DND-41 (cell line): Measurements from ENCODE around the gene CEP104.

Experiments used
- ATAC-seq: fragments of 200-7000 bp; cut with Tn5 transposase; 3 replicates; pipeline ENCODE4 v1.9.1; 2021; ENCODE audit warnings: low read depth; ENCODE audit not compliant: insufficient read depth
- DNase-seq: peaks from one replicate; pipeline ENCODE4 v3.0.0-alpha.2; 2020
- H2AFZ ChIP-seq: 2 replicates; pipeline ENCODE4 v1.6.0; 2012; ENCODE audit warnings: low read depth, low read length
- H3K27ac ChIP-seq: 2 replicates; pipeline ENCODE4 v1.5.1; 2012; ENCODE audit warnings: low read length, inconsistent platforms
- H3K27me3 ChIP-seq: fragments of 200-600 bp; sonication (generic); 2 replicates; pipeline ENCODE4 v1.6.0; 2012; ENCODE audit warnings: low read length, mild to moderate bottlenecking, inconsistent platforms; ENCODE audit not compliant: insufficient read depth, poor library complexity
- H3K36me3 ChIP-seq: 2 replicates; pipeline ENCODE4 v1.5.1; 2012; ENCODE audit warnings: low read length, inconsistent platforms; ENCODE audit not compliant: insufficient read depth
- H3K4me1 ChIP-seq: 2 replicates; pipeline ENCODE4 v1.5.1; 2012; ENCODE audit warnings: mild to moderate bottlenecking, low read length; ENCODE audit not compliant: insufficient read depth
- H3K4me2 ChIP-seq: 2 replicates; pipeline ENCODE4 v1.6.0; 2012; ENCODE audit warnings: mild to moderate bottlenecking, moderate library complexity, low read length, inconsistent platforms; ENCODE audit not compliant: insufficient read depth
- H3K4me3 ChIP-seq, 2 experiments: fragments of 200-600 bp in 1 of 2; shearing (Covaris generic) in 1 of 2; 2 replicates each; pipeline ENCODE4 v1.5.1; 2012 to 2016; ENCODE audit warnings: inconsistent platforms in 2 of 2, low read length in 2 of 2, mild to moderate bottlenecking in 2 of 2, low read depth in 1 of 2, moderate library complexity in 1 of 2
- H3K79me2 ChIP-seq: 2 replicates; pipeline ENCODE4 v1.6.0; 2012; ENCODE audit warnings: low read length, inconsistent platforms; ENCODE audit not compliant: insufficient read depth
- H3K9ac ChIP-seq: 2 replicates; pipeline ENCODE4 v1.6.0; 2012; ENCODE audit warnings: low read depth, mild to moderate bottlenecking, inconsistent platforms, low read length, moderate library complexity
- H3K9me3 ChIP-seq: 2 replicates; pipeline ENCODE4 v1.5.1; 2012; ENCODE audit warnings: low read length, moderate library complexity, mild to moderate bottlenecking, inconsistent platforms; ENCODE audit not compliant: insufficient read depth, severe bottlenecking
- H4K20me1 ChIP-seq: 2 replicates; pipeline ENCODE4 v1.6.0; 2012; ENCODE audit warnings: low read length; ENCODE audit not compliant: insufficient read depth
- CTCF ChIP-seq: IDR thresholded peaks from 2 replicates; pipeline ENCODE4 v1.5.1; 2012; ENCODE audit warnings: borderline replicate concordance, low read length, moderate library complexity, mild to moderate bottlenecking; ENCODE audit not compliant: poor library complexity, severe bottlenecking; ENCODE audit errors: extremely low read depth
- EZH2 ChIP-seq: IDR thresholded peaks from 3 replicates; pipeline ENCODE4 v1.6.1; 2012; ENCODE audit warnings: borderline replicate concordance, low read depth, mild to moderate bottlenecking, moderate library complexity, low read length, inconsistent platforms; ENCODE audit not compliant: severe bottlenecking

The CEP104 gene

DNA sequence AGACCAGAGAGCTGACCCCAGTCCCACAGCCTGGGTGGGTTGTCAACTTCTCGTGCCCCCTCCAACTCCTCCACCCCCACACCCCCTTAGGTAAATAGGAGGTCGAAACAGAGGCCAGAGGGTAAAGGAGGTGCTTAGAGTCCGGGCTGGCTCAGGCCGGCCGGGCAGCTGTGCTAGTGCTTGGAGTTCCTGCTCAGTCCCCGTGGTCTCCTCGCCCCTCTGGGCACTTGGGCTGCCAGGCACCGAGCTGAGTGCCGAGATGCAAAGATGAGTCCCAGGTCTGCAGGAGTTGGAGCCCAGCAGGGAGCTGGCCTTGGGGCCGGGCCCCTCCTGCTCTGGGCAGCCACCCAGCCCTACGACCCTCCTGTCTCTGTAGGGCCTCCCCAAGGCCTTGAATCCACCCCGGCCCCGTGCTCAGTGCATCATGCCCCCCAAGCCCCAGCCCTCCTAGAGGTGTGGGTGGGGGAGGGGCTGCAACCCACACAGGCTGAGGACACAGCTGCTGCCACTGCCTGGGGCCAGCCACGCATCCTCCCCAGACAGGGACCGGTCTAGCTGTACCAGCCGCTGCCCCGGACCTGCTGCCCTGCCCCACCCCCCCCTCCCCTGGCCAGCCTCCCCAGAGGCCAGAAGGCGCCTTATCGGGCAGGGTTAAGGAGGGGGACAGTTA lies 82.6 kb downstream of the CEP104 start:
- Histone ChIP-seq H3K9ac (no peak overlapping the region), H3K4me2 (no peak overlapping the region), H3K27me3 (no peaks in the 10 kb centered on the region), H3K4me3 (no peak overlapping the region), H4K20me1 (peaks cover 24% of the 10 kb centered on the region), H3K36me3 (peaks cover 7% of the 10 kb centered on the region), H3K79me2 (no peaks in the 10 kb centered on the region), H3K4me1 (no peaks in the 10 kb centered on the region), H2AFZ (no peak overlapping the region), H3K27ac (no peak overlapping the region), H3K9me3 (no peaks in the 10 kb centered on the region)
- TF ChIP-seq EZH2, result no peak
- no peak for TF ChIP-seq CTCF
- ATAC-seq (no peak), DNase-seq (no peak)

DNA sequence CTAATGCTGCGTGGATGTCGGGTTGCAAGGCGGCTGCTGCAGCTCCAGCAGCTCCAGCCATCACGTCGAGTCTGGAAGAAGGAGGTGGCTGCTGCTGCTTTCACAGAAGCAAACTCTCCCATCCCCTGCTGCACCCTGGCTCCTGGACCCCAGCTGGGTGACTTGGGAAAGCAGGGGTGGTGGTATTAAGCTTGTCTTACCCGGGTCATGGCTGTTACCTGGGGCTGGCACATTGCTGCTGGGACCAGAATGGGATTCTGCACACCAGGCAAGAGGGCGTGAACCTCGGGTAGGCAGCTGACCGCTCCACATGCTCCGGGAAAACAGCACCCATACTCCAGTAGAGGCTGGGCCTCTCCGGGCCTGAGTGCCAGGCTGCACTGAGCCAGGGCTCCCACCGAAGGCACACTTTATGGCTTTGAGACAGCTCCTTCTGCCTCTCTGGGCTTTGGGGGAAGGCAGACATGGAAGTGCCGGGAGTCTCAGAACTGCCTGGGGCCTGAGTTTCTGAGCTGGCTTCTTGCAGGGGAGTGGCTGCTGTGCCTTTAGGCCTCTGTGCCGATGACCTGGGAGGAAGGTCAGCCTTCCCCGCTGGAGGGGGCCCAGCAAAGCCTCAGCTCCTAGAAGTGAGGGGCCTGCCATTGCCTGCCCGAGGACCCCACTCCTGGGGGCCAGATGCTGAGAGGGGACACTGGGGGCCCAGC lies 83.3 kb downstream of the CEP104 start:
- DNase-seq, result no peak
- 0 out of 2 replicates have a peak, but pooled peaks cover under 1% of the 10 kb centered on the region for H3K36me3 ChIP-seq
- no peak overlapping the region for H2AFZ ChIP-seq
- no peaks in the 10 kb centered on the region for H3K9me3 ChIP-seq
- no peak overlapping the region for H3K9ac ChIP-seq
- H3K4me1 ChIP-seq, result no peaks in the 10 kb centered on the region
- H3K4me3 ChIP-seq, result no peak overlapping the region
- H3K27me3 ChIP-seq, result no peaks in the 10 kb centered on the region
- no peak for TF ChIP-seq EZH2
- TF ChIP-seq CTCF, result no peak
- no peaks in the 10 kb centered on the region for H3K79me2 ChIP-seq
- no peak overlapping the region for H3K4me2 ChIP-seq
- H4K20me1 ChIP-seq, result peaks cover 24% of the 10 kb centered on the region
- no peak overlapping the region for H3K27ac ChIP-seq
- no peak for ATAC-seq

DNA sequence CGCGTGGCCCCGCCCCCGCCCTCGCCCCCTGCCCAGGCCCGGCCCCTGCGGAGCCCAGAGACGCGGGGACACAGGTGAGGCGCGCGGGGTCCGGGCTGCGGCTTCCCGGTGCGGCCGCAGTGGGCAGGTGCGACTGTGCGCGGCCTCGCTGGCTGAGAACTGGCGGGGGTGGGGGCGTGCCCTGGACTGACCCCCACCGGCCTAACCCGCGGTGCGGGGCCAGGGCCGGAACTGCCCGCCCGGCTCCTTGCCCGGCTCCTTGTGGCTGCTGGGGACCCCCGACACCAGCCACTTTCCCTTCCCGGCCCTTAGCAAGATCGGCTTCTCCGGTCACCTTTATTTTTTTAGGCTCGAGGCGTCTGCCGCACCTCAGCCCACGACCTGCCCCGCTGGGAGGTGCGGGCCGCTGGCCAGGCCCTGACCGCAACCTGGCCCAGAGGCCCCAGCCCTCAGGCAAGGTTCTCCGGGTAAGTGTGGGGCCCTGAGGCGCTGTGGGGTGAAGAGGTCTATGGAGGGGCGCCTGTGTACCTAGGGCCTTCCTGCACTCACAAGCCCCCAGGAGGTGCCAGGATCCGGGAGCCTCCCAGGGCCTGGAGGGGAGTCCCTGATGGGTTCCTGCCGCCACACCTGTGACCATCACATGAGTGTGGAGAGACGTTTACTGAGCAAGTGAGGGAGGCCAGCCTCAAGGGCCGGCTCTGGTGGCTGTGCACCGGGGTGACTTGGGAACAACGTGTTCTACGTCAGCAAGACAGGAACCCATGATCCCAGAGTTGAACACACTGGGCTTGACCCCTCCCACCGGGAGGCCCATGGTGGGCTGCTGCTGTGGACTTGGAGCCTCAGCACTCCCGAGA lies 84.1 kb downstream of the CEP104 start, which contains the start of gene SMIM1:
TSS of gene SMIM1 (plus strand) at position 35 of the 857 bp plus-strand sequence. CDS start 2,625 bp downstream, outside the sequence.
- no peaks in the 10 kb centered on the region for H3K4me1 ChIP-seq
- H3K27ac ChIP-seq, result no peak within 1 kb of the TSS
- peaks cover 19% of the 10 kb centered on the region for H4K20me1 ChIP-seq
- H3K27me3 ChIP-seq, result no peaks in the 10 kb centered on the region
- TF ChIP-seq EZH2, result no peak
- no peak for TF ChIP-seq CTCF
- H3K9me3 ChIP-seq, result no peaks in the 10 kb centered on the region
- no peak for DNase-seq
- no peak for ATAC-seq
- H3K9ac ChIP-seq, result no peak within 1 kb of the TSS
- no peaks in the 10 kb centered on the region for H3K79me2 ChIP-seq
- H3K4me2 ChIP-seq, result no peak within 1 kb of the TSS
- no peak within 1 kb of the TSS for H3K4me3 ChIP-seq
- H2AFZ ChIP-seq, result no peak within 1 kb of the TSS
- no peaks in the 10 kb centered on the region for H3K36me3 ChIP-seq
